M059J (cell line): ENCODE results near the gene PRCD. TPM values are rescaled to one million over a fixed set of nuclear protein-coding genes. Genes with fewer than 3 reads are reported as not detected.

ENCODE experiments used
- DNase-seq: peaks from one replicate; pipeline ENCODE4 v3.0.0-alpha.2; 2012; ENCODE audit warnings: low read depth
- total RNA-seq: library from RNA; depleted of rRNA; stranded (reverse); fragments of >200 nt; shearing (Covaris generic); gene quantifications from 2 replicates; pipeline ENCODE4 v1.2.3, GENCODE V29; 2014

Gene PRCD
- total RNA-seq, 1 experiment from 2014 or later: 1.4 TPM

- peak; percentile 67 for DNase-seq
Observed at GRCh38 chr17:76540381-76541300, 797 bp downstream of the PRCD start.

GRCh38 chr17:76541739-76542454, 2.1 kb downstream of the PRCD start:
- no peak for DNase-seq

- DNase-seq: no peak
Observed at GRCh38 chr17:76542566-76542971, 2.7 kb downstream of the PRCD start.

GRCh38 chr17:76542984-76543383, 3.1 kb downstream of the PRCD start:
- DNase-seq: no peak

- no peak for DNase-seq
Observed at GRCh38 chr17:76543482-76543825, 3.6 kb downstream of the PRCD start.

GRCh38 chr17:76543826-76544545, 4.1 kb downstream of the PRCD start:
- DNase-seq: no peak

GRCh38 chr17:76544546-76545365, 4.9 kb downstream of the PRCD start:
- DNase-seq: no peak

GRCh38 chr17:76545918-76546555, 6.2 kb downstream of the PRCD start:
- DNase-seq: no peak

GRCh38 chr17:76546556-76547182, 6.8 kb downstream of the PRCD start:
- DNase-seq: peak; percentile 95

GRCh38 chr17:76547183-76547641, 7.4 kb downstream of the PRCD start:
- peak; percentile 82 for DNase-seq

- no peak for DNase-seq
Observed at GRCh38 chr17:76547642-76548202, 7.9 kb downstream of the PRCD start.

- no peak for DNase-seq
Observed at GRCh38 chr17:76548378-76549214, 8.8 kb downstream of the PRCD start.

- DNase-seq: no peak
Observed at GRCh38 chr17:76549215-76549518, 9.3 kb downstream of the PRCD start.

GRCh38 chr17:76549539-76549938, 9.7 kb downstream of the PRCD start:
- no peak for DNase-seq

GRCh38 chr17:76550712-76551615, 11.1 kb downstream of the PRCD start:
- no peak for DNase-seq

- no peak for DNase-seq
Observed at GRCh38 chr17:76551685-76552084, 11.8 kb downstream of the PRCD start.

- DNase-seq: no peak
Observed at GRCh38 chr17:76553178-76553908, 13.5 kb downstream of the PRCD start.

- DNase-seq: no peak
Observed at GRCh38 chr17:76554131-76554530, 14.3 kb downstream of the PRCD start.
